Measurements from ENCODE around the gene CACNA1D. TPM values are rescaled to one million over a fixed set of nuclear protein-coding genes. Genes with fewer than 3 reads are reported as not detected.

CACNA1D gene
- polyA plus RNA-seq, 1 donor (not counting 4 experiments of a cell fraction or from before 2014, with no cell fraction given), result 0.20 TPM

DNA sequence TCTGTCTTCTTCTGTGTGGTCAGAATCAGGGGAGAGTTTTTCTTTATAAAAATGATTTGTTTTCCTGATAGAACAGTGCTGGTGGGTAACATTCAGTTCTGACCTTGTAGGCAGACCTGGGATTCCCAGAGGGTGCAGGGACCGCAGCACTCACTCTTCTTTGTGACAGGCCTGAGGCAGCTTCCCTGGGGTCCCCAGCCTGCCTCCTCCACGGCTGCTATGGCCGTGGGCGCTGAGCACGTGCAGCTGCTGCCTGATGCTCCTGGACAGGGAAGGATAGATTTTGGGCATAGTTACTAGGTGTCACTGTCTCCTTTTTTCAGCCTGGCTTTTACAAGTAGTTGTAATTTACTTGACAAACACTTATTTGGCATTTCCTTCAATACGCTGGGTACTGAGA, 39.1 kb downstream of the CACNA1D start:
- no peak overlapping the region for H3K9ac ChIP-seq (ENCODE audit: control insufficient read depth, extremely low read depth, insufficient read depth, low read length)
- H3K4me3 ChIP-seq (ENCODE audit: control insufficient read depth in 2 of 3, extremely low read depth in 1 of 3, insufficient read depth in 2 of 3, low read depth in 1 of 3, low read length in 3 of 3), result no peak overlapping the region
- dilution Hi-C loops (cut with MboI; ENCODE audit: extremely low pct_ligation_motif_present, low sequenced_read_pairs), result no loop called here
- no peaks in the 10 kb centered on the region for H3K4me1 ChIP-seq (ENCODE audit: control insufficient read depth, extremely low read depth, insufficient read depth, low read length)
- H3K36me3 ChIP-seq (ENCODE audit: control insufficient read depth in 2 of 2, extremely low read depth in 1 of 2, insufficient read depth in 2 of 2, low read length in 2 of 2), result no peaks in the 10 kb centered on the region
- TF ChIP-seq, protein P1, sequence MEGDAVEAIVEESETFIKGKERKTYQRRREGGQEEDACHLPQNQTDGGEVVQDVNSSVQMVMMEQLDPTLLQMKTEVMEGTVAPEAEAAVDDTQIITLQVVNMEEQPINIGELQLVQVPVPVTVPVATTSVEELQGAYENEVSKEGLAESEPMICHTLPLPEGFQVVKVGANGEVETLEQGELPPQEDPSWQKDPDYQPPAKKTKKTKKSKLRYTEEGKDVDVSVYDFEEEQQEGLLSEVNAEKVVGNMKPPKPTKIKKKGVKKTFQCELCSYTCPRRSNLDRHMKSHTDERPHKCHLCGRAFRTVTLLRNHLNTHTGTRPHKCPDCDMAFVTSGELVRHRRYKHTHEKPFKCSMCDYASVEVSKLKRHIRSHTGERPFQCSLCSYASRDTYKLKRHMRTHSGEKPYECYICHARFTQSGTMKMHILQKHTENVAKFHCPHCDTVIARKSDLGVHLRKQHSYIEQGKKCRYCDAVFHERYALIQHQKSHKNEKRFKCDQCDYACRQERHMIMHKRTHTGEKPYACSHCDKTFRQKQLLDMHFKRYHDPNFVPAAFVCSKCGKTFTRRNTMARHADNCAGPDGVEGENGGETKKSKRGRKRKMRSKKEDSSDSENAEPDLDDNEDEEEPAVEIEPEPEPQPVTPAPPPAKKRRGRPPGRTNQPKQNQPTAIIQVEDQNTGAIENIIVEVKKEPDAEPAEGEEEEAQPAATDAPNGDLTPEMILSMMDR (optimal IDR thresholded peaks at IDR 0.05 in 1 of 3, IDR thresholded peaks at IDR 0.05 in 1 of 3, conservative IDR thresholded peaks at IDR 0.05 in 1 of 3; ENCODE audit: extremely low read depth in 1 of 3, insufficient read depth in 2 of 3, low read length in 3 of 3), result no peak
- no peak for TF ChIP-seq EZH2 (IDR thresholded peaks at IDR 0.05; ENCODE audit: low read length)
- DNase-seq (ENCODE audit: low read depth, low spot score), result no peak
- H3K27me3 ChIP-seq (ENCODE audit: control insufficient read depth, extremely low read depth, insufficient read depth, low read length), result no peaks in the 10 kb centered on the region
- H3K27ac ChIP-seq (ENCODE audit: control insufficient read depth, insufficient read depth, low read length), result no peak overlapping the region
- H2AFZ ChIP-seq (ENCODE audit: control insufficient read depth, low read length), result no peak overlapping the region
- H4K20me1 ChIP-seq (ENCODE audit: control insufficient read depth, extremely low read depth, insufficient read depth, low read length), result no peaks in the 10 kb centered on the region
- no peaks in the 10 kb centered on the region for H3K9me1 ChIP-seq (ENCODE audit: control insufficient read depth, extremely low read depth, insufficient read depth, low read length)
- H3K9me3 ChIP-seq (ENCODE audit: control insufficient read depth, low read depth, low read length), result no peaks in the 10 kb centered on the region
- H3K79me2 ChIP-seq (ENCODE audit: control insufficient read depth, insufficient read depth, low read length), result no peaks in the 10 kb centered on the region
- no peak overlapping the region for H3K4me2 ChIP-seq (ENCODE audit: control insufficient read depth, extremely low read depth, insufficient read depth, low read depth, low read length)
- no peak for FAIRE-seq

DNA sequence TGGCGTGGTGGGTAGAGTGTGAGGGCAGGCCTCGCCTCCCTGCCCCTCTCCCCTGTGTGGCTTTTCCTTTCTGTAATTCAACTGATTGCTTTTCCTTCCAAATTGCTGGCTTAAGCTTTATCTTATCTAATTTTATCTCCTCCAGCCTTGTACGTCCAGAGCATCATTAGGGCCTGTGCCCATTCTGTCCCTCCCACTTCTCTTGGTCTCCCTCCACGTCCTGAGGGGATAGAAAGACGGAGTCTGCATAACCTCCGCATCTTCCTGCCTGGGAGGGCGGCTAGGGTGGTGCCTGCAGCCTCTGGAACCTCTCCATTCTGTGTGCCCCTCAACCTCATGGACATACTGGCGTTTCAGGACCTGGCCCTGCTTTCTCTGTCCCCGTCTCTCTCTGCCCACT, 39.8 kb downstream of the CACNA1D start:
- H3K27me3 ChIP-seq (ENCODE audit: control insufficient read depth, extremely low read depth, insufficient read depth, low read length), result no peaks in the 10 kb centered on the region
- dilution Hi-C loops (cut with MboI; ENCODE audit: extremely low pct_ligation_motif_present, low sequenced_read_pairs), result no loop called here
- FAIRE-seq (no peak), DNase-seq (ENCODE audit: low read depth, low spot score) (no peak)
- no peak overlapping the region for H3K9ac ChIP-seq (ENCODE audit: control insufficient read depth, extremely low read depth, insufficient read depth, low read length)
- TF ChIP-seq EZH2 (IDR thresholded peaks at IDR 0.05; ENCODE audit: low read length), result no peak
- TF ChIP-seq, protein P1 (optimal IDR thresholded peaks at IDR 0.05 in 1 of 3, IDR thresholded peaks at IDR 0.05 in 1 of 3, conservative IDR thresholded peaks at IDR 0.05 in 1 of 3; ENCODE audit: extremely low read depth in 1 of 3, insufficient read depth in 2 of 3, low read length in 3 of 3), result no peak
- no peaks in the 10 kb centered on the region for H3K4me1 ChIP-seq (ENCODE audit: control insufficient read depth, extremely low read depth, insufficient read depth, low read length)
- H3K4me3 ChIP-seq (ENCODE audit: control insufficient read depth in 2 of 3, extremely low read depth in 1 of 3, insufficient read depth in 2 of 3, low read depth in 1 of 3, low read length in 3 of 3), result no peak overlapping the region
- no peak overlapping the region for H3K4me2 ChIP-seq (ENCODE audit: control insufficient read depth, extremely low read depth, insufficient read depth, low read depth, low read length)
- H3K27ac ChIP-seq (ENCODE audit: control insufficient read depth, insufficient read depth, low read length), result no peak overlapping the region
- no peaks in the 10 kb centered on the region for H3K9me1 ChIP-seq (ENCODE audit: control insufficient read depth, extremely low read depth, insufficient read depth, low read length)
- no peaks in the 10 kb centered on the region for H3K9me3 ChIP-seq (ENCODE audit: control insufficient read depth, low read depth, low read length)
- H3K79me2 ChIP-seq (ENCODE audit: control insufficient read depth, insufficient read depth, low read length), result no peaks in the 10 kb centered on the region
- no peak overlapping the region for H2AFZ ChIP-seq (ENCODE audit: control insufficient read depth, low read length)
- H4K20me1 ChIP-seq (ENCODE audit: control insufficient read depth, extremely low read depth, insufficient read depth, low read length), result no peaks in the 10 kb centered on the region
- H3K36me3 ChIP-seq (ENCODE audit: control insufficient read depth in 2 of 2, extremely low read depth in 1 of 2, insufficient read depth in 2 of 2, low read length in 2 of 2), result no peaks in the 10 kb centered on the region
